Urinary bladder (tissue), 4 donors: ENCODE results near the gene ILF2. TPM values are rescaled to one million over a fixed set of nuclear protein-coding genes. Genes with fewer than 3 reads are reported as not detected.
"Not testable (repeated sequence)": the region's sequence is repeated elsewhere in the genome, so short reads cannot be mapped to it uniquely, and the experiment has no call there.

ENCODE experiments used
- DNase-seq: peaks from one replicate; pipeline ENCODE4 v3.0.0-alpha.2; 2015; ENCODE audit errors: extremely low spot score
- H3K27ac ChIP-seq: one replicate; pipeline ENCODE4 v1.5.1; 2013; ENCODE audit warnings: low read depth, mild to moderate bottlenecking, moderate library complexity
- H3K36me3 ChIP-seq: one replicate; pipeline ENCODE4 v1.6.1; 2013; ENCODE audit warnings: mild to moderate bottlenecking, moderate library complexity; ENCODE audit not compliant: insufficient read depth
- H3K4me1 ChIP-seq: one replicate; pipeline ENCODE4 v1.6.1; 2013; ENCODE audit warnings: mild to moderate bottlenecking, moderate library complexity; ENCODE audit not compliant: insufficient read depth
- H3K4me3 ChIP-seq: one replicate; pipeline ENCODE4 v1.5.1; 2013; ENCODE audit warnings: low read depth, low read length
- WGBS: extraction: QIAGEN DNeasy Blood & Tissue Kit; methylation state at CpG from one replicate; pipeline ENCODE4 v1.1.7; 2013; 5-methylcytosine and 5-hydroxymethylcytosine counted together
- polyA plus RNA-seq: library from polyadenylated mRNA; stranded (reverse); fragments of 200-250 nt; gene quantifications from one replicate; pipeline ENCODE4 v1.2.3, GENCODE V29; 2013
- total RNA-seq: library from RNA; depleted of rRNA; stranded (reverse); fragments of >200 nt; gene quantifications from one replicate; pipeline ENCODE4 v1.2.3, GENCODE V29; 2014
- donor health status: healthy with polysubstance abuse.
- donor health status: healthy.

The ILF2 gene
- total and polyA plus RNA-seq, 2 donors: 77.2 to 132 TPM

DNA sequence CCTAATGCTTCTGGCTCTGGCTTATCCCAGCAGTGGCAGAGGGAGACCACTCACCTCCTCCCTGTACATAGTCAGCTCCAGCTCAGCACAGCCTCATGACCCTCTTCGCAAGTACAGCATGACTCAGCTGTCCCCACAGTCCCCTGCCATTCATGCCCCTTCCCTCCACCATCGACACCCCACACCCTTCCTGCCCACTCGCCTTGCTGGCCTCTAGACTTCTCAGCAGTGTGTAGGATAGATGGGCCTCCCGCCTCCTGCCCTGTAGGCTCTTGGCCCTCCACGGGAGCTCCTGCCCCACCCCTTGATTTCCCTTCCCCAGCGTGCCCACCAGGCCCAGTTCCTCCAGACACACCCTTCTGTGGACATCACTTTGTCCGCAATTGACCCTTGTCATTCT, 17.5 kb upstream of the ILF2 start:
- Histone ChIP-seq H3K4me1 (no peaks in the 10 kb centered on the region), H3K4me3 (no peak overlapping the region), H3K36me3 (no peaks in the 10 kb centered on the region), H3K27ac (no peak overlapping the region)
- 80% methylated on average over 7 of the region's 7 CpGs for WGBS
- no peak for DNase-seq

DNA sequence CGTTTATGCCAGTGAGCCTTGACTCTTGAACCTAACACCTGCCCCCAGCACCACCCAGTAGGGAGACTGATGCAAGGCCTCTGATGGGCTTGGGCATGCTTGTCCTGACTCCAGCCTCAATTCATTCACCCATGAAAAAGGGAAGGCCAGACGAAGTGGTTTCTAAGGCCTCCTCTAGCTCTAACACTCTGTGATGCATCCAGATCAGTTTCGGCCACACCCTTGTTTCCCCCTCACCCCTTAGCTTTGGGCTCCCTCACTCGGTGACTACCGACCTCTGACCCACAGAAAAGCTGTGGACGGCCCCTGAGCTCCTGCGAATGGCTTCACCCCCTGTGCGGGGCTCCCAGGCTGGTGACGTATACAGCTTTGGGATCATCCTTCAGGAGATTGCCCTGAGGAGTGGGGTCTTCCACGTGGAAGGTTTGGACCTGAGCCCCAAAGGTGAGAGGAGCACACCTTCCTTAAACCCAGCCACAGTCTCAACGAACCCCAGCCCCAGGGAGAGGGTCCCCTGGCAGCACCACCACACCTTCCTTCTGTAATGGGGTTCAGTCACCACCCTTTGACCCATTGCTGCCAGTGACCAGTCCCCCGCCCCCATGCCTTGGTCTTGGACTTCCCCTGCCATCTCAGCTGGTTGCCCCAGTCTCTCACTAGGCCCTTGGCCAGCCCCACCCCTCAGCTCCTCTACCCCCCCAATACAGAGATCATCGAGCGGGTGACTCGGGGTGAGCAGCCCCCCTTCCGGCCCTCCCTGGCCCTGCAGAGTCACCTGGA, 16.7 kb upstream of the ILF2 start:
- no peak for DNase-seq
- Histone ChIP-seq H3K27ac (no peak overlapping the region), H3K36me3 (no peaks in the 10 kb centered on the region), H3K4me3 (no peak overlapping the region), H3K4me1 (no peaks in the 10 kb centered on the region)
- WGBS: 85% methylated on average over 16 of the region's 16 CpGs

DNA sequence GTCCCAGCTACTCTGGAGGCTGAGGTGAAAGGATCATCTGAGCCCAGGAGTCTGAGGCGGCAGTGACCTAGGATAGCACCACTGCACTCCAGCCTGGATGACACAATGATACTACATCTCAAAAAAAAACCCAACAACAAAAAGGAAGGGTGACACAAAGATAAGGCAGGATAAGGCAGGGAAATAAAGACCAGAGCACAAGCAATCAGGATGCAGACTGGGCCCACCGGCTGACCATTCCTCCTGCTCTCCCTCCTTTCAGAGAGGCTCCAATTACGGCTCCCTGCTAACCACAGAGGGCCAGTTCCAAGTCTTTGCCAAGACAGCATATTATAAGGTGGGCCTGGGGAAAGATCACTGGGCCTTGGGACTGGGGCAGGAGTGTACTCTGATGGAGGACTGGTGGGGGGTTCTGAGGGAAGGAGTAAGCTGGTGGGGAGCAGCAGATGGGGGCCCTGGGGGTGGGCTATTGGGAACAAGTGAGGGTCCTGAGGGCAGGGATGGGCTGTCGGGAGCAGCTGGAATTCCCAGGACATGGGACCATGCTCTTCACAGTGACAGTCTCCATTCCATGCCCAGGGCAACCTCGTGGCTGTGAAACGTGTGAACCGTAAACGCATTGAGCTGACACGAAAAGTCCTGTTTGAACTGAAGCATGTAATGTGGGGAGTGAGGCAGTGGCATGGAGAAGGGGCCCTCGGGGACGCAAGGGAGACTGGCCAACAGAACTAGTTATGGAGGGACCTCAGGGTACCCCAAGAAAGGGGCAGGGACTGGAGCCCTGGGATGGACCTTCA, 14.9 kb upstream of the ILF2 start:
- no peak overlapping the region for H3K4me3 ChIP-seq
- H3K4me1 ChIP-seq: no peaks in the 10 kb centered on the region
- no peak for DNase-seq
- no peak overlapping the region for H3K27ac ChIP-seq
- H3K36me3 ChIP-seq: no peaks in the 10 kb centered on the region
- 74% methylated on average over 11 of the region's 11 CpGs for WGBS

DNA sequence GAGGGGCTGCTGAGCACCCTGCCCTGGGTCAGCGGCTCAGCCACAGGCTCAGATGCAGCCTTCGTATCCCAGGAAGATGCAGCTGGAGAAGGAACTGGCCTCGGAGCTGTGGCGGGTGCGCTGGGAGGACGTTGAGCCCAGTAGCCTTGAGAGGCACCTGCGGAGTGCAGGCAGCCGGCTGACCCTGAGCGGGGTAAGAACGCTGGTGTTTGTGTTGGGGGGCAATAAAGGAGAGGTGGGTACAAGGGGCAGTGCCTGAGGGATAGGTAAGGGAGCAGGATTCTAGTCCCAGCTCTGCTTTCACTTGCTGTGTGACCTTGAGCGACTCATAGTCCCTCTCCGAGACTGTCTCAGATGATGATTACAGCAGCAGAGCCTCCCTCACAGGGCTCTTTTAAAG, 14.1 kb upstream of the ILF2 start:
- WGBS: 87% methylated on average over 12 of the region's 12 CpGs
- Histone ChIP-seq H3K4me3 (no peak overlapping the region), H3K4me1 (no peaks in the 10 kb centered on the region), H3K36me3 (no peaks in the 10 kb centered on the region), H3K27ac (no peak overlapping the region)
- DNase-seq: no peak

DNA sequence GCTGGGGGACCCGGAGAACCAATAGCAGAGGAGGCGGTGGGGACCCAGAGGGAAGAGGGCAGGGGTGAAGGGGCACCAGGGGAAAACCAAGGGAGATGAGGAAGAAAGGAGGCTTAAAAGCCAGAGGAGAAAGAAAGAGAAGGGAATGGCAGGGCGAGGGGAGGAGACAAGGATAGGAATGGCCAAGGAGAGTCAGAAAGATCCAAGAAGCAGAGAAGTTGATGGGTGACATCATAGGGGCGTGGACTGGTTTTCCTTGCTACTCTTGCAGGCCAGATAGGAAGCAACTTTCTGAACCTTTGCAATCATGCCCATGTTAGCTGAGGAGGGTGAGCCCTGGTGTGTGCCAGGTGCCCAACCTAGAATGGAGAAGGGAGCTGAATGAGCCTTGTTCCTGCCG, 13.1 kb upstream of the ILF2 start:
- WGBS: 84% methylated on average over 5 of the region's 5 CpGs
- no peak overlapping the region for H3K27ac ChIP-seq
- no peak for DNase-seq

DNA sequence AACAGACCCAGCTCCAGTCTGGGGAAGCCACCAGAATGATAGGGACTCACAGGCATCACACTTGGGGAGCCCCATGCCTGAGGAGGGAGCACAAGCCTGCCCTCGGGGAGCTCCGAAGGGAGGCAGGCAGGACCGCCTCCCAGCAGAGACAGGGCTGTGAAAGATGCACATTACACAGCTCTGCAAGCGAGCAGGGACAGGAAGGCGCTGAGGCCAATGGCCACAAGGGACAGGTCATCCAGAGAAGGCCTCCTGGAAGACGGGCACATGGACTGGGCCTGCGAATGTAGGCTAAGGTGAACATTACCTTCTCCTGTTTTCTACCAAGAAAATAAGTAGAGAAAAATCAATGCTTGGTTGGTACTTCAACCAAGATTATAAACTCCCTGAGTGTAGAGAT, 11.9 kb upstream of the ILF2 start:
- WGBS: 87% methylated on average over 7 of the region's 7 CpGs
- Histone ChIP-seq H3K4me1 (no peaks in the 10 kb centered on the region), H3K27ac (no peak overlapping the region), H3K4me3 (no peak overlapping the region), H3K36me3 (no peaks in the 10 kb centered on the region)
- no peak for DNase-seq

More for the DNA sequence above, 13.1 kb upstream of the ILF2 start:
- H3K4me1 ChIP-seq: no peaks in the 10 kb centered on the region
- H3K36me3 ChIP-seq: no peaks in the 10 kb centered on the region
- no peak overlapping the region for H3K4me3 ChIP-seq

DNA sequence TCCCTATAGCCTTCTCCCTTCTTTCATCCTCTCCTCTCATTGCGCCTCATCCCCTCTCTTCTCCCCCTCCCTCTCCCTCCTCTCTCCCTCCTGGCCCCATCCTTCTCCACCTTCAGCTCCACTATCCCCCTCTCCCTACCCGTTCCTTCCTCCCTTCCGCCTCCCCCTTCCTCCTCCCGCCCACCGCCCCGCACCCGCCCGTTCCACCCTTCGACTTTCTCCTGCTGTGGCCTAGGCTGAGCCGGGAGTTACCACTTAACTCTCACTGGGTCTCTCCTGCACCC, 9.3 kb upstream of the ILF2 start:
- no peaks in the 10 kb centered on the region for H3K36me3 ChIP-seq
- H3K4me1 ChIP-seq: no peaks in the 10 kb centered on the region
- no peak for DNase-seq
- H3K27ac ChIP-seq: no peak overlapping the region
- WGBS: 38% methylated on average over 10 of the region's 10 CpGs
- peak overlapping the region; percentile 58 for H3K4me3 ChIP-seq

DNA sequence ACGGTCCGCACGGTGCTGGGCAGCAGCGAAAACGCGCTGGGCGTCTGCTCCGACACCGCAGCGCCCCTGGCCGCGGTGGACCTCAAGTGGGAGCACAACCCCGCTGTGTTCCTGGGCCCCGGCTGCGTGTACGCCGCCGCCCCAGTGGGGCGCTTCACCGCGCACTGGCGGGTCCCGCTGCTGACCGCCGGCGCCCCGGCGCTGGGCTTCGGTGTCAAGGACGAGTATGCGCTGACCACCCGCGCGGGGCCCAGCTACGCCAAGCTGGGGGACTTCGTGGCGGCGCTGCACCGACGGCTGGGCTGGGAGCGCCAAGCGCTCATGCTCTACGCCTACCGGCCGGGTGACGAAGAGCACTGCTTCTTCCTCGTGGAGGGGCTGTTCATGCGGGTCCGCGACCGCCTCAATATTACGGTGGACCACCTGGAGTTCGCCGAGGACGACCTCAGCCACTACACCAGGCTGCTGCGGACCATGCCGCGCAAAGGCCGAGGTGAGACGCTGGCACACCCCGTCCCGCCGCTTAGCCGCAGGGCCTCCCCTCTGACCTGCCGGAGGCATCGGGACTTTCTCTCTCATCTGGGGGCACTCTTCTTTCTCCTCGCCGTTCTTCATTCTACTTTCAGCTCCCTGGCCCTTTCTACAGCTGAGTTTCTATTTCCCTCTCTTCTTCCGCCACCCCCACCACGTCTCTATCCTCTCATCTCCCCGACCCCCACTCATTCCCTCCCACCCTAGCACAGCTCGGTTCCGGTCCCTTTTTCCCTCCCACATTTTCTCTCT, 8.7 kb upstream of the ILF2 start:
- DNase-seq: no peak
- 4% methylated on average over 73 of the region's 73 CpGs for WGBS
- H3K36me3 ChIP-seq: no peaks in the 10 kb centered on the region

DNA sequence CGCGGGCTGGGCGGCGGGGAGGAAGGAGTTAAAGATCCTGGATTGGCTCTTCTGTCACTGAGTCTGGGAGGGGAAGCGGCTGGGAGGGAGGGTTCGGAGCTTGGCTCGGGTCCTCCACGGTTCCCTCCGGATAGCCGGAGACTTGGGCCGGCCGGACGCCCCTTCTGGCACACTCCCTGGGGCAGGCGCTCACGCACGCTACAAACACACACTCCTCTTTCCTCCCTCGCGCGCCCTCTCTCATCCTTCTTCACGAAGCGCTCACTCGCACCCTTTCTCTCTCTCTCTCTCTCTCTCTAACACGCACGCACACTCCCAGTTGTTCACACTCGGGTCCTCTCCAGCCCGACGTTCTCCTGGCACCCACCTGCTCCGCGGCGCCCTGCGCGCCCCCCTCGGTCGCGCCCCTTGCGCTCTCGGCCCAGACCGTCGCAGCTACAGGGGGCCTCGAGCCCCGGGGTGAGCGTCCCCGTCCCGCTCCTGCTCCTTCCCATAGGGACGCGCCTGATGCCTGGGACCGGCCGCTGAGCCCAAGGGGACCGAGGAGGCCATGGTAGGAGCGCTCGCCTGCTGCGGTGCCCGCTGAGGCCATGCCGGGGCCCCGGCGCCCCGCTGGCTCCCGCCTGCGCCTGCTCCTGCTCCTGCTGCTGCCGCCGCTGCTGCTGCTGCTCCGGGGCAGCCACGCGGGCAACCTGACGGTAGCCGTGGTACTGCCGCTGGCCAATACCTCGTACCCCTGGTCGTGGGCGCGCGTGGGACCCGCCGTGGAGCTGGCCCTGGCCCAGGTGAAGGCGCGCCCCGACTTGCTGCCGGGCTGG, 7.9 kb upstream of the ILF2 start, which contains the start of gene NPR1:
Gene NPR1 (plus strand): TSS at position 170 of the 818 bp plus-strand sequence. CDS start 421 bp downstream, at position 591.
- no peak for DNase-seq
- Histone ChIP-seq H3K36me3 (no peaks in the 10 kb centered on the region), H3K4me3 (peak within 1 kb of the TSS; percentile 58), H3K27ac (peak within 1 kb of the TSS; percentile 41), H3K4me1 (no peaks in the 10 kb centered on the region)
- under 1% methylated on average over 78 of the region's 78 CpGs for WGBS

More for the DNA sequence above, 8.7 kb upstream of the ILF2 start:
- no peak overlapping the region for H3K27ac ChIP-seq
- H3K4me1 ChIP-seq: no peaks in the 10 kb centered on the region
- peak overlapping the region; percentile 58 for H3K4me3 ChIP-seq

DNA sequence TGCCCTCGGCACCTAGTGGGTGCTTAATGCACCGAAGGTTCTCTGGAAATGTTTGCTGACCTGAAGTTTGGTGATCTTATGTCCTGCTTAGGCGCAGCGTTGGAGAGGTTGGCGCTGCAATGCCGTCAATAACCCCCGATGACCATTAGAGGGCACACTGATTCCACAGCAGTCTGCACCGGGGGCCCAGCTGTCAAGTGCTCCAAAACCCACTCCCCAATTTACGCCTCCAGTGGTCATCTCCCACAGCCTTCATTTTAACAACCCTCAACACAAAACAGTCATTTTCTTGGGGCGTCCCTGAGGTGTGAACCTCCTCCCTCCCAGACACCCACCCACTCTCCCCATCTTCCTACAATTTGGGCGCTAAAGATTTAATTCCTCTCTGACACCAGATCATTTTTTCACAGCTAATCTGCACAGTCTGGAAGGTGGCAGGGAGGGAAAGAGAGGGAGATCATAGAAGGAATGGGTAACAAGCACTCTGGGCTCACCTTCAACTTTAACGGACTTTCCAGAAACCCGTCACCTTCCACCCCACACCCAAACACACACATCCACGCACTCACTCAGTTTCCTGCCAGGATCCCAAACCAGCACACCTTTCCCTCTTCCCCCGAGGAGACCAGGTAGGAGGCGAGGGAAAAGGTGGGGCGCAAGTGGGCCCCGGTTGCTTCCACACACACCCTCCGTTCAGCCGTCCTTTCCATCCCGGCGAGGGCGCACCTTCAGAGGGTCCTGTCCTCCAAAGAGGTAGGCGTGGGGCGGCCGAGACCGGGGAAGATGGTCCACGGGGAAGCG, 7.1 kb upstream of the ILF2 start:
- 3% methylated on average over 29 of the region's 29 CpGs for WGBS
- H3K4me3 ChIP-seq: peak overlapping the region; percentile 58
- no peaks in the 10 kb centered on the region for H3K4me1 ChIP-seq
- no peak for DNase-seq
- H3K27ac ChIP-seq: peak overlapping the region; percentile 41
- H3K36me3 ChIP-seq: no peaks in the 10 kb centered on the region

DNA sequence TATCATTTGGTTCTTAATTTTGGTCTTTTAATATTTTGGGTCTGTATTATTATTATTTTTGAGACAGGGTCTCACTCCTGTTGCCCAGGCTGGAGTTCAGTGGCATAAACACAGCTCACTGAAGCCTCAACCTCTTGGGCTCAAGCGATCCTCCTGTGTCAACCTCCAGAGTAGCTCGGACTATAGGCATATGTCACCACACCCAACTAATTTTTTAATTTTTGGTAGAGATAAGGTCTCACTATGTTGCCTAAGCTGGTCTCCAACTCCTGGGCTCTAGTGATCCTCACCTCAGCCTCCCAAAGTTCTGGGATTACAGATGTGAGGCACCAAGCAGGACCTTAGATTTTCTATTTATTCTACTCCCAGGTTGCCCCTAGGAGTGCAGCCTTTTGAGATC, 2.7 kb upstream of the ILF2 start:
- 95% methylated on average over 2 of the region's 2 CpGs for WGBS

DNA sequence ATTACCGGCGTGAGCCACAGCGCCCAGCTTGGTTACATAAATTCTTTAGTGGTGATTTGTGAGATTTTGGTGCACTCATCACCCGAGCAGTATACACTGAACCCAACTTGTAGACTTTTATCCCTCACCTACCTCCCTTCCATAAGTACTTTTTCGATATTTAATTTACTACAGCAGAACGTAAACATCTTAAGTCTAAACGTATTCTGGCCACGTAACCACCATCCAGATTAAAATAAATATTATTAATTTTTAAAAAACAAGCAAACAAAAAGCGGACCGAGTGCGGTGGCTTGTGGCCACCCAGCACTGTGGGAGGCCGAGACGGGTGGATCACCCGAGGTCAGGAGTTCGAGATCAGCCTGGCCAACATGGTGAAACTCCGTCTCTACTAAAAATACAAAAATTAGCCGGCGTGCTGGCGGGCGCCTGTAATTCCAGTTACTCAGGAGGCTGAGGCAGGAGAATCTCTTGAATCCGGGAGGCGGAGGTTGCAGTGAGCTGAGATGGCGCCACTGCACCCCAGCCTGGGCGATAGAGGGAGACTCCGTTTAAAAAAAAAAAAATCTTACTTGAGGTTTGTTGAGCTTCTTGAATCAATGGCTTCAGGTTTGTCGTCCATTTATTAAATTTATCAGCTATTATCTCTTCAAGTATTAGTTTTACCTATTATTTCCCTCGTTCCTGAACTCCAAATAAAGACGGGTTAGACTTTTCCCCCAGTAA, 998 bp upstream of the ILF2 start:
- 7% methylated on average over 28 of the region's 28 CpGs for WGBS
- DNase-seq: not testable (repeated sequence)
- H3K27ac ChIP-seq: peak overlapping the region; percentile 82

More for the DNA sequence above, 2.7 kb upstream of the ILF2 start:
- no peaks in the 10 kb centered on the region for H3K4me1 ChIP-seq
- no peaks in the 10 kb centered on the region for H3K36me3 ChIP-seq
- no peak overlapping the region for H3K4me3 ChIP-seq
- no peak for DNase-seq
- H3K27ac ChIP-seq: no peak overlapping the region

More for the DNA sequence above, 998 bp upstream of the ILF2 start:
- H3K4me3 ChIP-seq: peak overlapping the region; percentile 34
- H3K36me3 ChIP-seq, H3K4me1 ChIP-seq: not testable (repeated sequence)
